Ammon's horn (tissue), 1 donor: ENCODE measurements around the gene UBE2Z.

Experiments
- DNase-seq: peaks from one replicate; pipeline ENCODE4 v3.0.0-alpha.2; 2016; ENCODE audit warnings: low spot score

UBE2Z gene

DNA sequence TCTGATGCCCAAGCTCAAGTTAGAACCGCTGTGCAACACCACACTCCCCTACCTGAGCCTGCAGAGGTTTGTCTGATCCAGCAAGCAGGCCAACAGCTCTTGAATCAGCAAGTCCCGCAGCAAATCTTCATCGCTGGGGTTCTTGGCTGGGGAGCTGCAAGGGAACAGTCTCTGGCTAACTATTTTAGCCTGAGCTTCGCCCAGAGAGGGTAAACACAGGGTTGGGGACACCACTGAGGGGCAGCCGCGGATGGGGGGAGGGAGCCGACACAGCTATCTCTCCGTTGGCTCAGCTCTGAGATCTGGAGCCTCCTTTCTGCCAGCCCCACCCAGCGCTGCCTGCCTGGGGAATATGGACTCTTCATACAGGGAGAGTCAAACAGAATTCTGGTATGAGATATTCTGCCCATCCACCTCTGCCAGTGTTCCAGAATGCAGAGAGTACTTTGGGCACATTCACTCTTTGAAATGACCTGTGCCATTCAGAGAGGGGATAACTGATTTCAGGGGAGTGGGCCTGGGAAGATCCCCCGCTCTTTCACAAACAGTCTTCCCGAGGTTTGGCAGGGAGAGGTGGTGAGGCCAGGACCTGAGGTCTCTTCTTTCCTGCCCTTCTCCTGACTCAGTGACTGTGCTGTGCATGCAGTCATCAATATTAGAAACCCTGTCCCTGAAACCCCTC lies 52.8 kb downstream of the UBE2Z start:
- DNase-seq = no peak

DNA sequence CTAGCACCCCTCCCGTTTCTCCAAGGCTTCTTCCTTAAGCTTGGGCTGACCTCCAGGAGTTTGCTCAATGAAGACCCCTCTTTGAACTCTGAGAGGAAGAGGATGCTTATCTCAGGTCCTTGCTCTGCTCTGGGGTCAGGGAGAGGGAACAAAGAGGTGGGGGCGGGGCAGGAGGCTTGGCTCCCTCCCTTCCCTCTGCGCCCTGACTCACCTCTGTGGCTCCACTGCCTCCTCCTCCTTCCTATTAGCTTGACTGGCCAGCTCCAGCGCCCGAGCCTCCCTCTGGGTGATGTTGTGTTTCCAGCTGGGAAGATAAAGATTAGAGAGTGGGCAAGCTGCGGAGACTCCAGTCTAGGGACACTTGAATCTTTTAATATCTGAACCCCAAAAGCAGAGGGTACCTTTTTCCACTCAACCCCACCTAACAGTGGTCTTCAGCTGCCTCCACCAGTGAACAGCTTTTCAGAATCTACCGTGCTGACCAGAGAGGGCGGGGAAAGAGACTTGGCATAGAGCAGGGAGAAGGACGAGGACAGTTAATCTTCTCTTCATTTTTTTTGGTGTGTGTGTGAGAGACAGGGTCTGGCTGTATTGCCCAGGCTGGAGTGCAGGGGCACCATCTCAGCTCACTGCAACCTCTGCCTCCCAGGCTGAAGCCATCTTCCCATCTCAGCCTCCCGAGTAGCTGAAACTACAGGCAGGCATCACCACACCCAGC lies 53.5 kb downstream of the UBE2Z start:
- no peak for DNase-seq

DNA sequence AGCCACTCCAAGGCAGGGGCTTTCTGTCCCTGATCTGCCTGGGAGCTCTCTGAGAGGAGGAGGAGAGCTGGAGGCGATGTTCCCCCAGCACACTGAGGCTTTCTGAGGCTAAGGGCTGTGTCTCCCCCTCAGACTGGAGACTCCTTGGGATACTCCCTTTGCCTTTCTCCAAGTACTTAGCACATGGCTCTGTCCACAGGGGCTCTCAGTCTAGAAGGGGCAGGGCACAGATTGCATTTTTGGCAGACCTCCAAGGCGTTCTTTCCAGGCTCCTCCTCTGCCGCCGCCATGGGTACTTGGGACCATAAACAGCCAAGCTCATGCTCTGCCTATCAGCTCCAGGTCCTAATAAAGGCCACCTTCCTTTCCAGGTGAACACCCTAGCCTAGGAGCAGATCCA lies 62.0 kb downstream of the UBE2Z start:
- no peak for DNase-seq

DNA sequence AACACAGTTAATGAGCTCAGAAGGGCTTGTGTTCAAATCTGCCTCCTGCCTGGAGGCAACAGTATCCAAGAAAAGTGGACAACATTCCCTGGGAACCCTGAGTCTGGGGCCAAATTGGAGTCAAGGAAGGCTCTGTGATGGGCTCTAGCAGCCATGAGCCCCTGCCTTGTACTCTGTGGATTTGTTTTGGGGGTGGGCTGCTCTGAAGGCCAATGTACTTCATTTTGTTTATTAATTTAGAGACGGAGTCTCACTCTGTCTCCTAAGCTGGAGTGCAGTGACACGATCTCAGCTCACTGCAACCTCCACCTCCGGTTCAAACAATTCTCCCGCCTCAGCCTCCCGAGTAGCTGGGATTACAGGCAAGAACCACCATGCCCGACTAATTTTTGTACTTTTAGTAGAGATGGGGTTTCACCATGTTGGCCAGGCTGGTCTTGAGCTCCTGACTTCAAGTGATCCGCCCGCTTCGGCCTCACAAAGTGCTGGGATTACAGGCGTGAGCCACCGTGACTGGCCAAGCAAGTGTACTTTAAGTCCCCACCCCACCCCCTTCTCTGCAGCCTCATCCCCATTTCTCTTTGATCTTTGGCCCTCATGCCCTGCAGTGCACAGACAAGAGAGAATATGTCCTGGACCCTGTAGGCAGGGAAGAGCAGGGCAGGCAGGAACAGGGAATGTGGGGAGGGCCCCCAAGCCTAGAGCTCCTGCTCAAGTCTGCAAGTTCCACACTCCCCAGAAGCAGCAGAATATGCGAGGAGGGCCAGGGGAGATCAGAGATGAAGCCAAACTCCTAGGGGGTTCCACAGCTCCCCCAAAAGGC lies 62.9 kb downstream of the UBE2Z start:
- no peak for DNase-seq

DNA sequence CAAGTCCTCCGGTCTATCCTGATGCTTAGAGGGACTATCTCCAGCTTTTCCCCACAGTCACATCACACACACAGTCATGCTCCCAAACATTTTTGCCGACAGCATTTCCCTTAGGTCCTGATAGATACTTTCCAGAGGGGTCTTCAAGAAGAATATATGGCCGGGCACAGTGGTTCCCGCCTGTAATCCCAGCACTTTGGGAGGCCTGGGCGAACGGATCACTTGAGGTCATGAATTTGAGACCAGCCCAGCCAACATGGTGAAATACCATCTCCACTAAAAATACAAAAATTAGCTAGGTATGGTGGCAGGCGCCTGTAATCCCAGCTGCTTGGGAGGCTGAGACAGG lies 64.5 kb downstream of the UBE2Z start:
- no peak for DNase-seq

DNA sequence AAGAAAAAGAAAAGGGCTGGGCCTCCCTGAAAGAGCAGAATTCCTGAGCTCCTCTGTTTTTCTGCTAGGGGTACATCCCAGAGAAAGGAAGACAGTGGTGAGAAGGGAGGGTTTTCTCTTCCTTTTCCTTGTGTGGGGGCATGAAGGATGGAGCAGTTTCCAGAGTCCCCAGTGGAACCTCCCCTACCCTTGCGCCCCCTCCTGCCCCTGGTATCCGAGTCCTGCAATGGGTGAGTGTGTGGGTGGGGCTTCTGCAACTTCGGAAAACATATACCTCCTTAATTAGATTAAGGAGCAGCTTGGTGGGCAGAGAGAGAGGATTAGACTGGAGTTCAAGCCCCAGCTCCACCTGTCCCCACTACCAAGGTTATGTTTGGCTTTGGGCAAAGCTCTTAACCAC lies 65.6 kb downstream of the UBE2Z start:
- no peak for DNase-seq
